Camera-type eye (tissue), 1 donor: Measurements from ENCODE around the gene ZNF565. TPM values are rescaled to one million over a fixed set of nuclear protein-coding genes. Genes with fewer than 3 reads are reported as not detected.

Source experiments
- total RNA-seq: library from RNA; depleted of rRNA; stranded (reverse); fragments of >200 nt; gene quantifications from one replicate; pipeline ENCODE4 v1.2.3, GENCODE V29; 2014

Gene ZNF565
- total RNA-seq: 11.3 TPM

DNA sequence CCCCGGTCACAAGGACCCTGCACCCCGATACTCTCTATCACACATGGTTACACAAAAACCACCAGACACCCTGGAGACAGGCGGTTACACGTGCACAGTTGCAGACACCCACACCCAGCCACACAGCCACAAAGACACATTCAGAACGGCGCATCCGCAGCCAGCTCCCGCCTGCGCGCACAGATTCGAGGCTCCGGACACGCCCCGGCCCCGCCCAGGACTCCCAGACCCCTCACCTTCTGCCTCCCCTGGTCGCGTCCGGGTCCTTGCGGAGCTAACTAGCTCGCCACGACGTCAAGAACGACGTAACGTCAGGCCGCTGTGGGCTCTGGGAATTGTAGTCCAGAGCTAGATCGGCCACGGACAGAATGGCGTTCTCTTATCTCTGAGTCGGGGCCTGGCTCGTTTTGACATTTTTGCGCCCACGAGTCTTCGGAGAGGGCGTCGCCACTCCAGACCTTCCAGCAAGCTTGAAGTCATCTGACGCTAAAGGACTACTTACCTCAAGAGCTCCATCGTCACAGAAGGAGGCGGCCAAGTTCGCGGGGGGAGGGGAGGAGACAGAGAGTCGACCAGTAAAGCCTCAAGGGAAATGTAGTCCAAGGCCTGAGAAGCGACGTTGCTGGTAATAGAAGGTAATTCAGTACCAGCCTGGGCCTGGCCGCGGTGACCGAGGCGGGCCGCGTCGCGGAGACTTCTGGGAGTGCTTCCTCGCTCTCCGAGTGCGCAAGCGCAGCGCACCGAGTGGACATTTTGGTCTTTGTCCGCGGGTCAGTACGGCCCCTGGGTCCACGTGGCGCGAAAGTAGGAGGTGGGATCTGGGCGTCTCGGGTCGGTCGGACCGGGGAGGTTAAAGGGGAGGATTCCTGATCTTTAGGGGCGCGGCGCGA is at the start of gene ZNF565, which contains the start of gene ZNF146:
TSS of gene ZNF565 (minus strand) at position 280 of the 890 bp plus-strand sequence. CDS start 12,680 bp downstream, outside the sequence.
TSS of gene ZNF146 (plus strand) at position 721 of the 890 bp plus-strand sequence. CDS start 21,335 bp downstream, outside the sequence.

DNA sequence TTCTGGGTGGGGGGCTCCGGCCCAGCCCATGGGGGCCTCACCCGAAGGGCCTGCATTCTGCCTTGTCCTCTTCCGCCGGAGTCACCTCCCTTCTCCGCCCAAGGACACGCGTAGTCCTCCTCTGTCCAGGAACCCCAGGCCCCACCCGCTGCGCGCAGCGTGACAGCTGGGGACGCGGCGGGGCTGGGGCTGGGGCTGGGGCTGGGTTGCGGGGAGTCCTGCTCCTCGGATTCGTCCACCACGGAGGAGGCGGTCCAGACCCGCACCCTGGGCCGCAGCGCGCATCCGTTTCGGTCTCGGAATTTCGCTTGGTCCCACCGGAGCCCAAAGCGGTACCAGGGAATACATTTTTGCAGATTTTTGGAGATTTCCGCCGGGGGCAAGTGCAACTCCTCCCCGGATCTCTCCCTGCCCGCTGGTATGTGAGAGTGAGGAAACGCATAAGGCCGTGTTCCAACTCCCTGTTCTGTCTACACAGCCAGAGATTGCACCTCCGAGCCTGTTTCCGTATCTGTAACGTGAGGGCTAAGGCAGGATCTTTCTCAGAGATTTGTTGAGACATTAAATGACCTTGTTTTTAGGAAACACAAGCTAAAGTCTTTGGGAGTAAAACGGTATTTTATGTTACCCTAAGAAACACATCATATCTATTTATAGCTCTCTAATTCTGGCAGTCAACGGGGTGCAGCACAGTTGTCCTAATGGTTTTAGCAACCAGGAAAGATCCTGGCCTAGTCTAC is 61.9 kb downstream of the ZNF565 start, which contains the start of gene COX7A1:
TSS of gene COX7A1 (minus strand) at position 96 of the 740 bp plus-strand sequence. CDS start at position 56, 40 bp downstream.

GRCh38 chr19:36139473-36140303 is 74.8 kb downstream of the ZNF565 start, which contains the start of gene CAPNS1:
Gene CAPNS1, plus strand, starts transcription at chr19:36140066. Its CDS starts 946 bp downstream, at chr19:36141012.

Other genes starting within 250 kb of the ZNF565 start
- gene SDHAF1, start 219.5 kb downstream of the ZNF565 start, total RNA-seq: 32.9 TPM
- gene SYNE4, start 205.9 kb downstream of the ZNF565 start, total RNA-seq: not detected
- 9.4 TPM for gene ALKBH6, start 200.5 kb downstream of the ZNF565 start, total RNA-seq
- 34.6 TPM for gene CLIP3, start 181.8 kb downstream of the ZNF565 start, total RNA-seq
- 7.6 TPM for gene THAP8, start 160.4 kb downstream of the ZNF565 start, total RNA-seq
- gene WDR62, start 159.8 kb downstream of the ZNF565 start, total RNA-seq: 6.4 TPM
- not detected for gene OVOL3, start 103.5 kb downstream of the ZNF565 start, total RNA-seq
- gene POLR2I, start 99.8 kb downstream of the ZNF565 start, total RNA-seq: 28.0 TPM
- gene TBCB, start 99.2 kb downstream of the ZNF565 start, total RNA-seq: 134 TPM
- gene CAPNS1, start 74.6 kb downstream of the ZNF565 start, total RNA-seq: 123 TPM
- gene COX7A1, start 62.2 kb downstream of the ZNF565 start, total RNA-seq: 3.6 TPM
- gene ZNF146, start 441 bp upstream of the ZNF565 start, total RNA-seq: 163 TPM
- 33.5 TPM for gene ZFP14, start 164.5 kb upstream of the ZNF565 start, total RNA-seq
- gene ZFP82, start 204.0 kb upstream of the ZNF565 start, total RNA-seq: 32.9 TPM